Left ventricle myocardium inferior (tissue), 1 donor: ENCODE results near the gene FEM1C. TPM values are rescaled to one million over a fixed set of nuclear protein-coding genes. Genes with fewer than 3 reads are reported as not detected.

Experiments used
- DNase-seq: peaks from one replicate; pipeline ENCODE4 v3.0.0-alpha.2; 2020
- H3K27ac ChIP-seq: fragments of 200-600 bp; replicated peaks from 2 replicates; pipeline ENCODE4 v1.8.0; 2021
- H3K27me3 ChIP-seq: fragments of 200-600 bp; 2 replicates; pipeline ENCODE4 v1.8.0; 2021; ENCODE audit warnings: low read depth
- H3K36me3 ChIP-seq: fragments of 200-600 bp; 2 replicates; pipeline ENCODE4 v1.8.0; 2021
- H3K4me1 ChIP-seq: fragments of 200-600 bp; 2 replicates; pipeline ENCODE4 v1.8.0; 2021
- H3K4me3 ChIP-seq: fragments of 200-600 bp; 2 replicates; pipeline ENCODE4 v1.8.0; 2021; ENCODE audit warnings: mild to moderate bottlenecking, moderate library complexity
- H3K9me3 ChIP-seq: fragments of 200-600 bp; replicated peaks from 2 replicates; pipeline ENCODE4 v1.8.0; 2021
- CTCF ChIP-seq: fragments of 200-600 bp; IDR thresholded peaks from 2 replicates; pipeline ENCODE4 v1.8.0; 2021; ENCODE audit warnings: antibody characterized with exemption, mild to moderate bottlenecking, borderline replicate concordance
- intact Hi-C: fragments of 100-400 bp; cut with micrococcal nuclease; formaldehyde crosslinking; loops from one replicate; pipeline ENCODE4 v1.11.0; 2022
- total RNA-seq: library from RNA; stranded (reverse); fragmentation: NEBNext Ultra II Directional; extraction: Animal tissue kit (Norgen Biotek cat#: 25700); gene quantifications from one replicate; pipeline ENCODE4 v1.2.1, GENCODE V29; 2021
- donor health status: DM: no; HTN: yes; CAD: no; lungs with severe emphysema.

FEM1C gene
- total RNA-seq, 1 donor from 2014 or later, result 59.3 TPM

GRCh38 chr5:115489733-115490132 lies 54.8 kb downstream of the FEM1C start:
- no peak for DNase-seq
- intact Hi-C loops, result no loop called here
- TF ChIP-seq CTCF, result no peak
- no peaks in the 10 kb centered on the region for H3K27me3 ChIP-seq
- H3K9me3 ChIP-seq, result no peaks in the 10 kb centered on the region
- H3K4me3 ChIP-seq, result no peak overlapping the region
- H3K27ac ChIP-seq, result no peak overlapping the region
- H3K4me1 ChIP-seq, result peaks cover 7% of the 10 kb centered on the region
- H3K36me3 ChIP-seq, result no peaks in the 10 kb centered on the region

GRCh38 chr5:115487756-115488155 lies 56.8 kb downstream of the FEM1C start:
- Histone ChIP-seq H3K36me3 (no peaks in the 10 kb centered on the region), H3K4me1 (no peaks in the 10 kb centered on the region), H3K27me3 (no peaks in the 10 kb centered on the region), H3K9me3 (no peaks in the 10 kb centered on the region), H3K4me3 (no peak overlapping the region), H3K27ac (no peak overlapping the region)
- DNase-seq, result no peak
- intact Hi-C loops, result no loop called here
- no peak for TF ChIP-seq CTCF

- Histone ChIP-seq H3K27me3 (no peaks in the 10 kb centered on the region), H3K9me3 (no peaks in the 10 kb centered on the region), H3K4me3 (no peak overlapping the region), H3K36me3 (no peaks in the 10 kb centered on the region), H3K4me1 (no peaks in the 10 kb centered on the region), H3K27ac (no peak overlapping the region)
- intact Hi-C loops, result no loop called here
- no peak for DNase-seq
- TF ChIP-seq CTCF, result no peak
Observed at GRCh38 chr5:115487168-115487567, 57.4 kb downstream of the FEM1C start.

DNA sequence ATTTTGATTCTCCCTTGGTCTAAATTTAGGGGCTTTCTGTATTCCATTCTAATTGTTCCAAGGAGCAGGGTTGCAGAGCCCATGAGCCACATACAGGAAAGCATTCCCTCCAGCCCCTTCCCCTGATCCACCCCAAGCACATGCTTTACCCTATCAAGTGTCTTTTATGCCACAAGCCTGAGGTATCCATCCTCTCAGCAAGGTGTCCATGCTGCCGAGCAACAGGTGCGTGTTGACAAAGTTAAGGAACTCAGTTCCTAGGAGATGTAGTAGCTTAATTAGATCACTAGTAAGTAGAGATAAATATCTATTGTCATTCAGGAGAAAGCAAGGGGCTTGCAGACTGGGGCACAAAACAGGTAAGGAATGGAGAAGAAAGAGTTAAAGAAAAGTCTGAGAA lies 57.8 kb downstream of the FEM1C start:
- Histone ChIP-seq H3K4me1 (no peaks in the 10 kb centered on the region), H3K36me3 (no peaks in the 10 kb centered on the region), H3K27ac (no peak overlapping the region), H3K9me3 (no peaks in the 10 kb centered on the region), H3K4me3 (no peak overlapping the region), H3K27me3 (no peaks in the 10 kb centered on the region)
- no peak for TF ChIP-seq CTCF
- intact Hi-C loops, result no loop called here
- DNase-seq, result no peak

- no peak overlapping the region for H3K4me3 ChIP-seq
- H3K27me3 ChIP-seq, result no peaks in the 10 kb centered on the region
- H3K4me1 ChIP-seq, result no peaks in the 10 kb centered on the region
- no peaks in the 10 kb centered on the region for H3K9me3 ChIP-seq
- intact Hi-C loops, result no loop called here
- no peak overlapping the region for H3K27ac ChIP-seq
- H3K36me3 ChIP-seq, result no peaks in the 10 kb centered on the region
- no peak for TF ChIP-seq CTCF
- DNase-seq, result no peak
Observed at GRCh38 chr5:115484368-115484767, 60.2 kb downstream of the FEM1C start.

DNA sequence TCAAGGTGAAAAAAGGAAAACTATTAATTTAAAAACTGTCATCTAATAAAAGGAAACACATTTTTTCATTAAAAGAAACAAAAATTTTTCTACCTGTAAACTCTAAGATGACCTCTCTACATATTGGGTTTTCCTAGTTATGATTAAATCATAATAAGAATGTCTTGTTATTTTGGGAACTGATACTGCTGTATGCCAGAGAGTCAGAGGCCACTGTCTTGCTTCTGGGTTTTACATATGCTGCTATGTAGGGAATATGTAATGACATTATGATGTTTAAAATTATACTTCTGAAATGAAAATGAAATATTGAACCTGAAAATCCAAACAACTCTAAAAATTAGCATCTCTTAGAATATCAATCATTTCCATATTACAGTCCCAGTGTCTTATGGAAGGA lies 63.7 kb downstream of the FEM1C start:
- no peaks in the 10 kb centered on the region for H3K4me1 ChIP-seq
- intact Hi-C loops, result no loop called here
- H3K4me3 ChIP-seq, result no peak overlapping the region

More for the DNA sequence above, 63.7 kb downstream of the FEM1C start:
- no peak overlapping the region for H3K27ac ChIP-seq
- no peaks in the 10 kb centered on the region for H3K27me3 ChIP-seq
- DNase-seq, result no peak
- no peaks in the 10 kb centered on the region for H3K36me3 ChIP-seq
- TF ChIP-seq CTCF, result no peak
- H3K9me3 ChIP-seq, result no peaks in the 10 kb centered on the region
